Glomerular visceral epithelial cell (primary cell): Measurements from ENCODE around the gene MAN1C1.

Source experiments
- DNase-seq: peaks from one replicate; pipeline ENCODE4 v3.0.0-alpha.2; 2016; ENCODE audit errors: extremely low spot score

Gene MAN1C1

DNA sequence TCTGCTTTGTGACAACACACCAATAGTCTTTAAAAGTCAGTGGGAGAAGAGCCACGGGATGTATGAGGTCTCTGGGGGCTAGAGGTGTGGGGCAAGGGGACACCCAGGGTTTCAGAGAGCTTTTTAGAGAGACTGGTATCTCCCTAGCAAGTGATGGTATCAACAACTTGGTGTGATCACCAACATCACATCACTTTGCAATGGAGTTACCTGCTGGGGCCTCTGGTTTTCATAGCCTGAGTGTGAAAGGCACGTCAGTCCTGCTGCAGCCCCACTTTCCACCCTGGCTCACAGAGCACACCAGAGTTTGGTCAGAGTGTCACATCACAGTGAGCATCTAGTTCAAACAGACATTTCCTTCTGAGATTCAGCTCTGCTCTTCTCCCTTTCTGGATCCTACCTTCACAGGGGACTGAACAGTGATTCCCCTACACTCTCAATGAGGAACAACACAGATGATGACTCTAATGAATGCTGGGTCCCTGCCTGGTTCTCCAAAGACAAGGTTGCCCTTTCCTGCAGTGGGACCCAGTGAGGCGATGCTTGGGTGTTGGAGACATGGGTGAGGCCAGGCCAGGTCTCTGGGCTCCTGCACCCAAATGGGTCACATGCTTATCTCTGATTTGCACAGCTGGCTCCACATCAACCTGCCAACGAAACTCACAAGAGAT, 2.0 kb upstream of the MAN1C1 start:
- DNase-seq, result no peak

GRCh38 chr1:25615172-25615541, 1.4 kb upstream of the MAN1C1 start:
- no peak for DNase-seq

DNA sequence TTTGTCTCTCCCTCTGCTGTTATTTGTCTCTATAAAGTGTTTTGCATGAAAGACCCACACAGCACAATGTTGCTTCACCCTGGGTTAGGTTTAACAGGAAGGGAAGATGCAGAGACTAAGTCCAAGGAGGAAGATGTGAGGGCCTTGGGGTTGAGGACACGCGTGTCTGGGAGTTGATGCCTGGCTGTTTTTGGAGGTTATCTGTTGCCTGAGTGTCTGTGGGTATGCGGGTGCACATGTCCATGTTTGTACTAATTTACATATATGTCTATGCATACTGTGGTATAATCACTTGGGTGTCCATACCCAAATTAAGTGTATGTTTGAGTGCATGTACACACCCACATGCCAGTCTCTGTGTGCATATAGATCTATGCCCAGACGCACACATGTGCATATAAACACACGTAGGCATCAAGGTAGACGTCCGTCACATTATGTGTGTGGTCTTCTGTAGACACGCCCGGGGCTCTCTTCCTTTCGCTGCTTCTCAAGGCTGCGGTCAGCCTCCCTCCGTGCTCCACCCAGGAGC, 962 bp upstream of the MAN1C1 start:
- DNase-seq, result no peak

DNA sequence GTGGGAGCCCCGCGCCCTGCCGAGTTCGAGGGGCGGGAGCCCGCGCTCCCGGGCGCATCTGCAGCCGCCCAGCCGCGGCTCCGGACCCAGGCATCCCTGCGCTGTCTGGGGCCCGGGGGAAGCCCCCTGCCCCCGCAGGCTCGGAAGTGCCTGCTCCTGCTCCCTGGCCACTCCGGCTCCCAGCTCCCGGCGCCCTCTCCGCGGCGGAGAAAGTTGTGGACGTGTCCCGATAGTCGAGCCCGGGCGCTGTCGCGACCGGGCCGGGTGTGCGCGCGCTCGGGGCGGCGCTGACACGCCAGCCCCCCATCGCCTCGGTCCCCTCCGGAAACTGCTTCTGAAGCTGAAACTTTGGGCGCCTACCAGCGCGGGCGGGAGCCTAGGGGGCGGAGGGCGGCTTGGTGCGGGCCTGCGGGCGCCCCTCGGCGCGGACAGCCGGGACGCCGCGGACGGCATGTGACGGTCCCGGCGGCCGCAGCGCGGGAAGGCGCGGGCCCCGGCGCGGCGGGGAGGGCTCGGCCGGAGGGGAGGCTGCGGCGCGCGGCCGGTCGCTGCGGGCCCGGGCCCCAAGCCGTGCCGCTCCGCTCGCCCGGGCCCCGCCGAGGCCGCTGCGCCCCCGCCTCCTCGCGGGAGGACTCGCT, 515 bp downstream of the MAN1C1 start:
- no peak for DNase-seq

- DNase-seq, result no peak
Measured at GRCh38 chr1:25617625-25618432, 1.2 kb downstream of the MAN1C1 start.

DNA sequence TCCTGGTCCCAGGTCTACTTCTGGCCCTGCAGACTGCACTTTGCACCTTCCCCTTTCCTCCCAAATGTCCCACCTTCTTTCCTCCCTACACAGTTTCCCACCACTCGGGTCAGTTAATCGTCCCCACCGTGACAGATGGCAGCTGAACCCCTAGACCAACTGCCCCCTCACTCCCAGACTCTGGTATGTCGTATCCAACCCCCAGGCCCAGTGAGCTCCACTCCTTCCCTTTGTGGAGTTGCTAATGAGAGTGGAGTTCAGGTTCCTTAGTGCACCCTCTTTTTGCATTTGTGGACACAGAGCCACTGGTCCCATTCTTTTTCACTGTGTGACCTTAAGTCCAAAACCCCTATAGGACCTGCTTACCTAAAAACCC, 1.8 kb downstream of the MAN1C1 start:
- no peak for DNase-seq

GRCh38 chr1:25619101-25619890, 2.7 kb downstream of the MAN1C1 start:
- DNase-seq, result peak; percentile 20

- DNase-seq, result no peak
Measured at GRCh38 chr1:25620211-25620610, 3.6 kb downstream of the MAN1C1 start.

DNA sequence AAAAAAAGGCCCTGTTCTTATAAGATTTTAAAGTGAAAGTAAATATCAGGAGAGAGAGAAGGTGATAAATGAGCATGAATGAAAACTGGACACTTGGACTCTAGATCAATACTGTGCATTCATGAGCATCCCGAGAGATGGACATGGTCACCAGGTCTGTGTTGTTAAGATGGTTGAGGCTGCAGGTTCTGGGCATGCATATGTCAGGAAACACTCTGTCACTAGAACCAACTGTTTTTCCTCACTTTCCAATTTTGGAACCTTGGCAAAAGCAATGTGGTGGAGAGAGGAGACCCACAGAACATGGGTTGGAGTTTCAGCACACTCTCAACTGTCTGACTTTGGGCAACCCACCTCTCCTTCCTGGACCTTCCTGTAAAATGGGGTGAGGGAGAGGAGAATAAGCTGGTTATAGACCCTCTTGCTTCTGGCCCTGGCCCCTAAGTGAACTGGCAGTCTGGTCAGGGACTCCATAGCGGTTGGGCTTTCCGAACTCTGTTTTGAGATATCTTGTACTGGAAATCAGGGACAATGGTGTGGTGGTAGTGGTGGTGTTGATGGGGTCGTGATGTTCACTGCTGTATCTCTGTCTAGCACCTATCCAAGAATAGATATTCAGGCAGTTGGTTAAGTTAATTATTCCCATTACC, 4.2 kb downstream of the MAN1C1 start:
- no peak for DNase-seq

DNA sequence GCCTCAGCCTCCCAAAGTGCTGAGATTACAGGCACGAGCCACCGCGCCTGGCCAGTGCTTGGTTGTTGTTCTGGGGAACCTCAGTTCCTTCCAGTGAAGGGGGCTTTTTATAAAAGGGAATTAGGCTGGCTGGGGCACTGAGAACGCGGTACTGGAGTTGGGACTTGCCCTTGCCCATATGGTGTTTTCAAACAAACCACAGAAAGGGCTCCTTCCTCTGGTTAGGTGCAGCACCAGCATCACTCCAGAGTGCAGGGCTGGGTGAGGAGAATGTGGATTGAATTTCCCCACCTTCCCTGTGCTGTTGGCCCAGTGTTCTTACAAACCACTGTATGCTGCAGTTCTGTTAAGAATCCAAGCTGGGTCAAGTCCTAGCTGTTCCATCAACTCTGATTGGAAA, 5.3 kb downstream of the MAN1C1 start:
- no peak for DNase-seq

- DNase-seq, result no peak
Measured at GRCh38 chr1:25622531-25622930, 5.9 kb downstream of the MAN1C1 start.

DNA sequence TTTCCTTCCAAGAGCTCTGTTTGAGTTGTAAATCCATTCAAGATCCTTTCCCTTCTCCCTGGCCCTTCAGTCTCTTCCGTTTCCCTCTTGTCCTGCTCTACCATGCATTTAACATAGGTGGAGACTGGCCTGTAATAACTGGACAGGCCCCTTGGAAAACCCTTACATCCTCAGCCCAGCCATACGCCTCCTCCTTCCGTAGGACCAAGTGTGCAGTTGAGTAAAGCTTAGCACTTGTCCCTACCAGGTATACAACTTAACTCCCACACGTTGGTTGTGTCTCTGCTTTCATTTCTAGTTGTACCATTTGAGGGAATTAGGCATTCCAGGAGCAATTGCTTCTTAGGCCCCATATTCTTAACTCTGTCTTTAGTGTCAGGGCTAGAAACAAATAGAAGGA, 6.4 kb downstream of the MAN1C1 start:
- DNase-seq, result no peak

- DNase-seq, result no peak
Measured at GRCh38 chr1:25623731-25624130, 7.1 kb downstream of the MAN1C1 start.

DNA sequence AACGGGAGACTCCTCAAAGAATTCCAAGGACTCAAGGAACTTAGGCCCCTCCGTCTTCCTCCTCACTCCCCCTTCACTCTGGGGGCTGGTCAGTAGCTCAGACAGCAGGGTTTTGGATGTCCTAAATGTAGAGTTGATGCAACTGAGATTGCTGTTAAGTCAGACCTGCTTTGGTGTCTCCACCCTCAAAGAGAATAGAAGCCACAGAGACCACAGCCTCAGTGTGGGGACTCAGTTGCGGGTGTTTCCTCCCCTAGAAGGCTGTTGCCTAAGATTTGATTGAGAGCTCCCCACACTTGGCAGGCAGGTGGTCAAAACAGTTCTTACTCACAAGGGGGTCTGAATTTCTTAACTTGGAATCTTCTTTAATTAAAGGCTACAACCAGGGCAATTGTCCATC, 7.6 kb downstream of the MAN1C1 start:
- DNase-seq, result no peak

DNA sequence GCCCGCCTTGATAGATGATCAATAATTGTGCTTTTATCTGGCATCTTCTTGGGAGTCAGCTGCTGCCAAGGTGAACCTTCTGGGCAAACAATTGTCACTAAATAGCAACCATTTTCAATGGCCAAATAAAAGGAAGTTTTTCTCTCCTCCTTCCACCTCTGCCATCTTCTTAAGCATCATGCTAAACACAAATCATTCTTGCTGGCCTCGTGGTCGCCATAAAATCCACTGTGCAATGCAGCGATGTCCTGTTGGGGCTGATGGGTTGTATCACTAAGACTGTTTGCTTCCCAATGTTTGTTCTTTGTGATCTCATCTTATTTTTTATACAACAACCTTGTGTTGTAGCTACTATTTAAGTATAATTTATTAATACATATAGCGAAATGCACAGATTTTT, 8.0 kb downstream of the MAN1C1 start:
- DNase-seq, result no peak

GRCh38 chr1:25626018-25626417, 9.4 kb downstream of the MAN1C1 start:
- no peak for DNase-seq

- DNase-seq, result no peak
Measured at GRCh38 chr1:25628741-25629421, 12.3 kb downstream of the MAN1C1 start.

- no peak for DNase-seq
Measured at GRCh38 chr1:25629836-25630235, 13.2 kb downstream of the MAN1C1 start.

GRCh38 chr1:25631750-25632485, 15.3 kb downstream of the MAN1C1 start:
- DNase-seq, result no peak

- no peak for DNase-seq
Measured at GRCh38 chr1:25634066-25634465, 17.5 kb downstream of the MAN1C1 start.
